Colonic mucosa (tissue), 4 donors: Measurements from ENCODE around the gene MPG. TPM values are rescaled to one million over a fixed set of nuclear protein-coding genes. Genes with fewer than 3 reads are reported as not detected.

Experiments used
- DNase-seq: peaks from one replicate; pipeline ENCODE4 v3.0.0-alpha.2; 2020
- H3K27ac ChIP-seq: fragments of 200-600 bp; one replicate; pipeline ENCODE4 v1.8.0; 2021
- H3K27me3 ChIP-seq: fragments of 200-600 bp; one replicate; pipeline ENCODE4 v1.8.0; 2021
- H3K36me3 ChIP-seq: fragments of 200-600 bp; one replicate; pipeline ENCODE4 v1.8.0; 2021
- H3K4me1 ChIP-seq: fragments of 200-600 bp; one replicate; pipeline ENCODE4 v1.8.0; 2021; ENCODE audit warnings: mild to moderate bottlenecking
- H3K4me3 ChIP-seq: fragments of 200-600 bp; one replicate; pipeline ENCODE4 v1.8.0; 2021
- H3K9ac ChIP-seq, 2 donors: one replicate each; pipeline ENCODE4 v1.7.0; 2013; ENCODE audit warnings: control low read depth in 2 of 2, low read depth in 2 of 2, low read length in 2 of 2
- H3K9me3 ChIP-seq: fragments of 200-600 bp; one replicate; pipeline ENCODE4 v1.8.0; 2021
- intact Hi-C: fragments of 100-400 bp; cut with DNase I; formaldehyde crosslinking; loops from one replicate; pipeline ENCODE4 v1.14.1; 2022
- total RNA-seq, 2 donors: library from RNA; stranded (reverse); fragmentation: NEBNext Ultra II Directional in 1 of 2; extraction: Animal tissue kit (Norgen Biotek cat#: 25700) in 1 of 2; gene quantifications; one replicate each; pipeline ENCODE4 v1.2.1, GENCODE V29; 2021
- TF ChIP-seq, protein P1 (sequence below): fragments of 200-600 bp; IDR thresholded peaks from one replicate; pipeline ENCODE4 v1.8.0; 2022; ENCODE audit warnings: antibody characterized with exemption, mild to moderate bottlenecking
- donor health status: healthy.
- donor health status: DM: no; HTN: no; CAD: no.
- donor health status: DM: no; HTN: no; CAD: no.

MPG gene
- total RNA-seq, 2 donors from 2014 or later, result 39.3 to 42.1 TPM

DNA sequence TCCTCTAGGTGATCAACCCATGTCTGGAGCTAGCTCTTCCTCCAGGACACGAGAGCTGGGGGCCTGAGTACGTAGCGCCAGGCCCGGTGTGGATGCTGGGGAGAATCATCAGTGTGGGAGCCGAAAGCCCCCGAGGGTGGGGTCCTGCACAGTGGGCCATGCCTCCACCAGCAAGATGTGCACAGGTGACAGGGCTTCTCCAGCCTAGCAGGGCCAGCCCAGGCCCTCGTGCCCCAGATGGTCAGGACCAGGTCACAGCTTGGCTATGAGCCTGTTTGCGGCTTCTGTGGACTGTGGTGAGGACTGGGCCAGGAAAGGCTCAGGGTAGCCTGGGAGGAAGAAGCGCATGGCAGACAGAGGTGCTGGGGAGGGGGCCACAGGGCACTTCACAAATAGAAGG, 7.8 kb downstream of the MPG start:
- peaks cover 9% of the 10 kb centered on the region for H3K4me1 ChIP-seq
- no peak for DNase-seq
- H3K27me3 ChIP-seq, result no peaks in the 10 kb centered on the region
- no peak overlapping the region for H3K9ac ChIP-seq
- H3K36me3 ChIP-seq, result peaks cover 6% of the 10 kb centered on the region
- H3K4me3 ChIP-seq, result no peak overlapping the region
- H3K9me3 ChIP-seq, result no peaks in the 10 kb centered on the region
- H3K27ac ChIP-seq, result no peak overlapping the region
- intact Hi-C loops, result no loop called here
- TF ChIP-seq, protein P1, sequence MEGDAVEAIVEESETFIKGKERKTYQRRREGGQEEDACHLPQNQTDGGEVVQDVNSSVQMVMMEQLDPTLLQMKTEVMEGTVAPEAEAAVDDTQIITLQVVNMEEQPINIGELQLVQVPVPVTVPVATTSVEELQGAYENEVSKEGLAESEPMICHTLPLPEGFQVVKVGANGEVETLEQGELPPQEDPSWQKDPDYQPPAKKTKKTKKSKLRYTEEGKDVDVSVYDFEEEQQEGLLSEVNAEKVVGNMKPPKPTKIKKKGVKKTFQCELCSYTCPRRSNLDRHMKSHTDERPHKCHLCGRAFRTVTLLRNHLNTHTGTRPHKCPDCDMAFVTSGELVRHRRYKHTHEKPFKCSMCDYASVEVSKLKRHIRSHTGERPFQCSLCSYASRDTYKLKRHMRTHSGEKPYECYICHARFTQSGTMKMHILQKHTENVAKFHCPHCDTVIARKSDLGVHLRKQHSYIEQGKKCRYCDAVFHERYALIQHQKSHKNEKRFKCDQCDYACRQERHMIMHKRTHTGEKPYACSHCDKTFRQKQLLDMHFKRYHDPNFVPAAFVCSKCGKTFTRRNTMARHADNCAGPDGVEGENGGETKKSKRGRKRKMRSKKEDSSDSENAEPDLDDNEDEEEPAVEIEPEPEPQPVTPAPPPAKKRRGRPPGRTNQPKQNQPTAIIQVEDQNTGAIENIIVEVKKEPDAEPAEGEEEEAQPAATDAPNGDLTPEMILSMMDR, result no peak

DNA sequence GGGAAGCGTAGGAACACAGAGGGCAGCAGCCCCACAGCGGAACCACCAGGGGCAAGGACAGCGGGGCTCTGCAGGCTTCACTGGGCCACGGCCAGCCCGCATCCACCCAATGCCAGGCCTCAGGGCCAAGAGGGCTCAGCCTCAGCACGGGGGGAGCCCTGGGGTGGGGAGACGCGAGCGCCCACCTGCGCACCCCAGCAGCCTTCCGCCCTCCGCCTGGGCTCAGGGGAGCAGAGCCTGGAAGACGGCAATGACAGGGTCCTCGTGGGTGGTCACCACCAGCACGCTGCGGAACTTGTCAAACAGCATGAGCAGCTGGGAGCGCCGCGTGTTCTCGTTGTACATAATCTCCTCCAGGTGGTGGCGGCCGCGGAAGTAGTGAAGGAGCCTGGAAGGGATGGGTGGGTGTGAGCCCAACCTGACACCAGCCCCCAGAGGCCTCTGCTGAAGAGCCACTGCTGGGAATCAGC, 8.5 kb downstream of the MPG start:
- intact Hi-C loops, result no loop called here
- TF ChIP-seq, protein P1, result no peak
- no peak for DNase-seq

DNA sequence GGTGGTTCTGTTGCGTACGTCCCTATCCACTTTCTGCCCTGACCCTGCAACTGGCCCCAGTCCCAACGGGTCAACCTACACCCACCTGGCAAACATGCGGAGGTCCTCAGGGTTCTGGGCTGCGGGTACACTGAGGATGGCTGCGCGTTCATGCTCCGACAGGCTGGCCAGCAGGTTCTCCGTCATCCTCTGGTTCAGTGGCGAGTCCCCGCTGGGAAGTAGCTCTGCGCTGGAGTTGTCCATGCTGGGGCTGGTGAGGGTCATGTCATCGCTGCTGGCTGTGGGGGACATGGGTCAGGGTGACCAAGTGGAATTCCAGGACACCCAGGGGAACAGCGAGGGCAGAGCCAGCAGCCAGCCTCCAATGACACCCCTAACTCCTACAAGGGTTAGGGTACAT, 10.6 kb downstream of the MPG start:
- no peak overlapping the region for H3K4me3 ChIP-seq
- DNase-seq, result no peak
- peaks cover 9% of the 10 kb centered on the region for H3K4me1 ChIP-seq
- TF ChIP-seq, protein P1, result no peak
- peaks cover 6% of the 10 kb centered on the region for H3K36me3 ChIP-seq
- H3K27me3 ChIP-seq, result no peaks in the 10 kb centered on the region
- H3K27ac ChIP-seq, result no peak overlapping the region
- H3K9me3 ChIP-seq, result no peaks in the 10 kb centered on the region
- intact Hi-C loops, result no loop called here
- no peak overlapping the region for H3K9ac ChIP-seq

More for the DNA sequence above, 8.5 kb downstream of the MPG start:
- peaks cover 9% of the 10 kb centered on the region for H3K4me1 ChIP-seq
- H3K27me3 ChIP-seq, result no peaks in the 10 kb centered on the region
- H3K4me3 ChIP-seq, result no peak overlapping the region
- no peak overlapping the region for H3K9ac ChIP-seq
- peaks cover 6% of the 10 kb centered on the region for H3K36me3 ChIP-seq
- no peak overlapping the region for H3K27ac ChIP-seq
- no peaks in the 10 kb centered on the region for H3K9me3 ChIP-seq

DNA sequence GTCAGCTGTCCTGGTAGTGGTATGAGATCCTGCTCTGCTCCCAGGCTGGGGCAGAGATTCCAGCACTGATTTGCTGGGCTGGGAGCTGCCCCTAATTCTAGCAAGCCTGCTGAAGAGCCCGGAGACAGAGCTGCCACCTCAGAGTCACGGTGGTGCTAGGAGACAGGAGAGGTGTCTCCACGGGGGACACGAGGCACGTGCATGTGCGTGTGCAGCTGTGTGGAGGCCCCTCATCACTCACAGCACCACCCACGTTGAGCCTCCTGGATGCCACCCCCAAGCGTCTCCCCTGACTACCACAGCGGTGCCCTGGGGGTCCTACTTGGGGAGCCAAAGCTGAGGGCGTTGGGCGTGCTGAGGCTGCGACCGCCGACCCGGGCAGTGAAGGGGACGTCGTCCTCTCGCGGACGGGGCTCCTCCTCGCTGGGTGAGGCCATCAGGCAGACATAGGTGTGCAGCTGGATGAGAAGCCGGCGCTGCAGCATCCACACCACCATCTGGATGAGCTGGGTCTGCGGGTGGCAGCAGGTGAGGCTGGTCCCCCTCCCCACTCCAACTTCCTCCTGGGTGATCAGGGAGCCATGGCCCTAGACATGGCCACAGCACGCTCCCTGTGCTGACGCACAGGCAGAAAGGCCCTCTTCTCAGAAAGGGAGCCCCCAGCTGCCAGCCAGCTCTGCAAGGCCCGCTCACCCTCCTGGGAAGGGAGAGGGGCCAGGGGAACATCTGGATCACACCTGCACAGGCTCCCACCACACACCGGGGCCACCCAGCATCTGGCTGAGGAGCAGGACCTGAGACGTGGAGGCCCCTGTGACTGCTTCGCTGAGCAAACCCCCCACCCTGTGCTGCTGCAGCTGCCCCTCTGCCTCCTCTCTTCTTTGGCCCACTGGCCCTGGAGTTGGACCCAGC, 11.6 kb downstream of the MPG start:
- Histone ChIP-seq H3K4me1 (peaks cover 4% of the 10 kb centered on the region), H3K27ac (no peak overlapping the region), H3K4me3 (no peak overlapping the region), H3K36me3 (peaks cover 6% of the 10 kb centered on the region), H3K9ac (no peak overlapping the region), H3K9me3 (no peaks in the 10 kb centered on the region), H3K27me3 (no peaks in the 10 kb centered on the region)
- TF ChIP-seq, protein P1, result no peak
- DNase-seq, result no peak
- intact Hi-C loops, result no loop called here

DNA sequence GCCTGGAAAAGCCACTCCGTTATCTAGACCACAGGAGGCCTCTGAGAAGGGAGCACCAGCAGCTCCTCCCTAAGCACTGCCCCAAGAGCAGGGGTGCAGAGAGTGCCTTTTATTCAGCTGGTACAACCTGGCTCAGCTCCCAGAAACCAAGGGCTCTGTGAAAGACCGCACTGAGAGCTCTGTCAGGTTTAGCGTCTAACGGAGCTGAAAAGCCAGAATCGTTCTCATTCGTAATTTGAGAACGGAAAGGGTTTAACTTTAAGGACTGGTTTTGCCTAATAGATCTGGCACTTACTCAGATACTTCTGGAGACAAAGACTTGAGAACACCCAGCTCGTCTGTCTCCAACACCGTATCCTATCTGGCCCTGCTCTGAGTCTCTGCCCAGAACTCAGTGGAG, 13.5 kb downstream of the MPG start:
- no peak overlapping the region for H3K27ac ChIP-seq
- TF ChIP-seq, protein P1, result no peak
- no peaks in the 10 kb centered on the region for H3K4me1 ChIP-seq
- no peak overlapping the region for H3K9ac ChIP-seq
- no peak overlapping the region for H3K4me3 ChIP-seq
- peaks cover 6% of the 10 kb centered on the region for H3K36me3 ChIP-seq
- no peaks in the 10 kb centered on the region for H3K9me3 ChIP-seq
- H3K27me3 ChIP-seq, result no peaks in the 10 kb centered on the region
- DNase-seq, result no peak
- intact Hi-C loops, result no loop called here
